Aorta (tissue), 5 donors: Measurements from ENCODE around the gene PROC. TPM values are rescaled to one million over a fixed set of nuclear protein-coding genes. Genes with fewer than 3 reads are reported as not detected.

Source experiments
- ATAC-seq: fragments of 200-7000 bp; cut with Tn5 transposase; one replicate; pipeline ENCODE4 v1.9.1; 2022; ENCODE audit warnings: moderate library complexity; ENCODE audit not compliant: low FRiP score
- DNase-seq, 2 donors: peaks; one replicate each; pipeline ENCODE4 v3.0.0-alpha.2; 2020
- H3K27ac ChIP-seq, 2 donors: one replicate each; pipeline ENCODE4 v1.5.1; 2013; ENCODE audit warnings: low read length in 2 of 2, mild to moderate bottlenecking in 2 of 2, moderate library complexity in 2 of 2, control low read depth in 1 of 2, inconsistent platforms in 1 of 2, low read depth in 1 of 2
- H3K27me3 ChIP-seq, 2 donors: one replicate each; pipeline ENCODE4 v1.6.1; 2013; ENCODE audit warnings: control low read depth in 1 of 2, low read length in 1 of 2, mild to moderate bottlenecking in 1 of 2, moderate library complexity in 1 of 2; ENCODE audit not compliant: insufficient read depth in 2 of 2, control insufficient read depth in 1 of 2
- H3K36me3 ChIP-seq, 2 donors: one replicate each; pipeline ENCODE4 v1.6.1; 2013; ENCODE audit warnings: control low read depth in 1 of 2, low read length in 1 of 2, mild to moderate bottlenecking in 1 of 2; ENCODE audit not compliant: insufficient read depth in 2 of 2, control insufficient read depth in 1 of 2
- H3K4me1 ChIP-seq, 2 donors: one replicate each; pipeline ENCODE4 v1.6.1; 2013; ENCODE audit warnings: low read length in 2 of 2, control low read depth in 1 of 2, mild to moderate bottlenecking in 1 of 2, moderate library complexity in 1 of 2; ENCODE audit not compliant: insufficient read depth in 2 of 2, control insufficient read depth in 1 of 2
- H3K4me3 ChIP-seq, 2 donors: one replicate each; pipeline ENCODE4 v1.5.1; 2013; ENCODE audit warnings: low read length in 2 of 2, control low read depth in 1 of 2, mild to moderate bottlenecking in 1 of 2
- H3K9me3 ChIP-seq: one replicate; pipeline ENCODE4 v1.6.1; 2013; ENCODE audit warnings: mild to moderate bottlenecking, low read length; ENCODE audit not compliant: control insufficient read depth
- WGBS, 2 donors: extraction: QIAGEN DNeasy Blood & Tissue Kit; methylation state at CpG; one replicate each; pipeline ENCODE4 v1.1.7; 2013; 5-methylcytosine and 5-hydroxymethylcytosine counted together
- intact Hi-C, 2 donors: fragments of 100-400 bp; cut with DNase I; formaldehyde crosslinking; loops; one replicate each; pipeline versions ENCODE4 v1.14.2 to v1.15.0; 2022
- polyA plus RNA-seq, 2 donors: library from polyadenylated mRNA; stranded (reverse); fragments of 200-250 nt; gene quantifications; one replicate each; pipeline ENCODE4 v1.2.3, GENCODE V29; 2013
- total RNA-seq, 2 donors: library from RNA; stranded (reverse); fragmentation: NEBNext Ultra II Directional; extraction: Animal tissue kit (Norgen Biotek cat#: 25700); gene quantifications; one replicate each; pipeline ENCODE4 v1.2.1, GENCODE V29; 2021
- donor health status: healthy with polysubstance abuse.
- donor health status: Bipolar disorder and iron deficiency.
- donor health status: DM: no; HTN: no; CAD: no.
- donor health status: DM: no; HTN: no; CAD: no.
- donor health status: DM: yes; HTN: yes; CAD: no.

PROC gene
- total and polyA plus RNA-seq, 4 donors = 0.26 to 0.58 (median 0.50) TPM; not detected in 1

- intact Hi-C loops = loop anchor here in 1 of 2 donors (2.0 kb wide), 1 partner anchor 17 kb away; no protein-coding TSS in a partner anchor
- ATAC-seq = no peak
- Histone ChIP-seq H3K4me3 (no peak overlapping the region), H3K27ac (no peak overlapping the region), H3K36me3 (no peaks in the 10 kb centered on the region), H3K27me3 (no peaks in the 10 kb centered on the region), H3K4me1 (peaks cover 6 to 7% of the 10 kb centered on the region in 2 donors), H3K9me3 (no peaks in the 10 kb centered on the region)
- WGBS, 2 donors = 81 to 83% methylated on average over 5 of the region's 5 CpGs
- DNase-seq = no peak
Measured at GRCh38 chr2:127389778-127390435, 28.3 kb upstream of the PROC start.

- H3K4me3 ChIP-seq = no peak overlapping the region
- H3K27me3 ChIP-seq = no peaks in the 10 kb centered on the region
- peaks cover 6 to 7% of the 10 kb centered on the region in 2 donors for H3K4me1 ChIP-seq
- H3K36me3 ChIP-seq = no peaks in the 10 kb centered on the region
- ATAC-seq = no peak
- 42% methylated on average over 2 of the region's 2 CpGs for WGBS, 2 donors
- intact Hi-C loops = no loop called here
- DNase-seq = no peak
- no peaks in the 10 kb centered on the region for H3K9me3 ChIP-seq
- H3K27ac ChIP-seq = peak overlapping the region; percentile 17 to 58
Measured at GRCh38 chr2:127392133-127392827, 25.9 kb upstream of the PROC start.

- no peaks in the 10 kb centered on the region for H3K9me3 ChIP-seq
- H3K4me3 ChIP-seq = no peak overlapping the region
- peak overlapping the region; percentile 17 to 58 for H3K27ac ChIP-seq
- H3K27me3 ChIP-seq = no peaks in the 10 kb centered on the region
- no peak for ATAC-seq
- no peak for DNase-seq
- peaks cover 6 to 7% of the 10 kb centered on the region in 2 donors for H3K4me1 ChIP-seq
- intact Hi-C loops = no loop called here
- no peaks in the 10 kb centered on the region for H3K36me3 ChIP-seq
- WGBS, 2 donors = 98 to 100% methylated on average over 1 of the region's 1 CpG
Measured at GRCh38 chr2:127392828-127393578, 25.2 kb upstream of the PROC start.

GRCh38 chr2:127394492-127394891, 23.7 kb upstream of the PROC start:
- peak overlapping the region in 1 of 2 donors; percentile 54 for H3K27ac ChIP-seq
- no peak overlapping the region for H3K4me3 ChIP-seq
- no peaks in the 10 kb centered on the region for H3K9me3 ChIP-seq
- H3K27me3 ChIP-seq = no peaks in the 10 kb centered on the region
- H3K36me3 ChIP-seq = no peaks in the 10 kb centered on the region
- H3K4me1 ChIP-seq = peaks cover 4 to 6% of the 10 kb centered on the region in 2 donors
- intact Hi-C loops = no loop called here
- no peak for ATAC-seq
- DNase-seq = no peak
- 9 to 12% methylated on average over 3 of the region's 3 CpGs for WGBS, 2 donors

- H3K27ac ChIP-seq = peak overlapping the region in 1 of 2 donors; percentile 2
- intact Hi-C loops = no loop called here
- 44 to 54% methylated on average over 9 of the region's 9 CpGs for WGBS, 2 donors
- no peaks in the 10 kb centered on the region for H3K27me3 ChIP-seq
- peak; percentile 12 for ATAC-seq
- H3K4me1 ChIP-seq = peaks cover 3 to 4% of the 10 kb centered on the region in 2 donors
- H3K4me3 ChIP-seq = no peak overlapping the region
- no peak for DNase-seq
- no peaks in the 10 kb centered on the region for H3K36me3 ChIP-seq
- H3K9me3 ChIP-seq = no peaks in the 10 kb centered on the region
Measured at GRCh38 chr2:127397568-127398238, 20.5 kb upstream of the PROC start.

GRCh38 chr2:127398239-127398590, 20.0 kb upstream of the PROC start:
- Histone ChIP-seq H3K36me3 (no peaks in the 10 kb centered on the region), H3K4me3 (no peak overlapping the region), H3K9me3 (no peaks in the 10 kb centered on the region), H3K27ac (peak overlapping the region in 1 of 2 donors; percentile 2), H3K4me1 (peaks cover 0 to 4% of the 10 kb centered on the region in 2 donors), H3K27me3 (no peaks in the 10 kb centered on the region)
- WGBS, 2 donors = 0 to 1% methylated on average over 4 of the region's 4 CpGs
- intact Hi-C loops = no loop called here
- ATAC-seq (peak; percentile 83), DNase-seq (peak; percentile 93 to 96)

- 87 to 91% methylated on average over 5 to 9 of the region's 9 CpGs for WGBS, 2 donors
Measured at GRCh38 chr2:127400533-127400896, 17.7 kb upstream of the PROC start.

GRCh38 chr2:127400897-127401756, 17.1 kb upstream of the PROC start:
- no peaks in the 10 kb centered on the region for H3K9me3 ChIP-seq
- ATAC-seq = peak; percentile 22
- no peaks in the 10 kb centered on the region for H3K4me1 ChIP-seq
- intact Hi-C loops = no loop called here
- H3K27ac ChIP-seq = no peak overlapping the region
- DNase-seq = no peak
- H3K36me3 ChIP-seq = no peaks in the 10 kb centered on the region
- H3K27me3 ChIP-seq = no peaks in the 10 kb centered on the region
- WGBS, 2 donors = 80 to 83% methylated on average over 39 of the region's 39 CpGs
- H3K4me3 ChIP-seq = no peak overlapping the region

More at GRCh38 chr2:127400533-127400896, 17.7 kb upstream of the PROC start:
- Histone ChIP-seq H3K36me3 (no peaks in the 10 kb centered on the region), H3K27me3 (no peaks in the 10 kb centered on the region), H3K27ac (no peak overlapping the region), H3K4me3 (no peak overlapping the region), H3K9me3 (no peaks in the 10 kb centered on the region), H3K4me1 (no peaks in the 10 kb centered on the region)
- intact Hi-C loops = no loop called here
- DNase-seq (no peak), ATAC-seq (no peak)
